ENCODE data around the gene ESYT2.
A peak's percentile ranks its signal among the peaks of the same experiment; 100 is the strongest.

The ESYT2 gene

GRCh38 chr7:158858592-158859503, 29.5 kb upstream of the ESYT2 start:
- H3K4me3 ChIP-seq, result no peak overlapping the region
- H3K27me3 ChIP-seq, result no peaks in the 10 kb centered on the region
- H3K9me3 ChIP-seq, result no peaks in the 10 kb centered on the region
- 0 out of 2 replicates have a peak overlapping the region, but pooled peaks have one; percentile 30 for H3K27ac ChIP-seq
- no peak for TF ChIP-seq Cebpa-rat (IDR thresholded peaks at IDR 0.05)
- no peaks in the 10 kb centered on the region for H4K20me1 ChIP-seq
- no peak overlapping the region; the same call in 1 of the 2 replicates for H3K9ac ChIP-seq
- H3K4me2 ChIP-seq, result peak overlapping the region; percentile 86
- H3K36me3 ChIP-seq, result no peaks in the 10 kb centered on the region
- H3K4me1 ChIP-seq, result peaks cover 52% of the 10 kb centered on the region

DNA sequence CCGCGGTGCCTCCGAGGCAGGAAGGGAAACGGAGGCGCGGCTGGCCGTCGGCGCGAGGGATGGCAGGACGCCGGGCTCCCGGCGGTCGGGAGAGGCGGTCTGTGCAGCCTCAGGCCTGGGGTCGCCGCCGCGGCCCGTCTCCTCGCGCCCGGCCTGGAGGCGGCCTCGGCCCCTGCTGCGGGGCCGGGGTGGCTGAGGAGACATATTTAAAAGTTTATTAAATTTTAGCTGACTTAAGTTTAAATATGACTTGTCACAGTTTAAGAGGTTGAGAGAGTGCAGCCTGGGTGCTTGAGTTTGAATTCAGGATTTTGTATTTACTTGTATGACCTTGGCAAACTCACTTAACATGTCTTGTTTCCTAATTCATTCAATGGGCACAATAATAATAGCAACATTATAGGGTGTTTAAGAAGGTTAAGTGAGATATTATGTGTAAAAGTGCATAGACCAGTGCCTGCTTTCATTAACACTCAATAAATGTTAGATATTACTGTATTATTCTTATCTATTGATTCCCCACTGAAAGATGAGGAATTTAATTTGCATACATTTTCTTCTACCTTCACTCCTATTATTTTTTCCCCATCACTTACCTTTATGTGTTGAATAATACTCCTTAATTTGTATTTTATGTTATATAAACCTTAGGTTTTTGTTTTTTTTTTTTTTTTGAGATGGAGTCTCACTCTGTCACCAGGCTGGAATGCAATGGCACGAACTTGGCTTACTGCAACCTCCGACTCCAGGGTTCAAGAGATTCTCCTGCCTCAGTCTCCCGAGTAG, 27.8 kb upstream of the ESYT2 start:
- Histone ChIP-seq H3K9ac (peak overlapping the region; percentile 90), H3K27ac (peak overlapping the region; percentile 76), H3K9me3 (no peaks in the 10 kb centered on the region), H4K20me1 (no peaks in the 10 kb centered on the region), H3K4me3 (peak overlapping the region; percentile 80), H3K4me1 (peaks cover 52% of the 10 kb centered on the region), H3K4me2 (peak overlapping the region; percentile 86), H3K36me3 (no peaks in the 10 kb centered on the region), H3K27me3 (no peaks in the 10 kb centered on the region)
- no peak for TF ChIP-seq Cebpa-rat (IDR thresholded peaks at IDR 0.05)

DNA sequence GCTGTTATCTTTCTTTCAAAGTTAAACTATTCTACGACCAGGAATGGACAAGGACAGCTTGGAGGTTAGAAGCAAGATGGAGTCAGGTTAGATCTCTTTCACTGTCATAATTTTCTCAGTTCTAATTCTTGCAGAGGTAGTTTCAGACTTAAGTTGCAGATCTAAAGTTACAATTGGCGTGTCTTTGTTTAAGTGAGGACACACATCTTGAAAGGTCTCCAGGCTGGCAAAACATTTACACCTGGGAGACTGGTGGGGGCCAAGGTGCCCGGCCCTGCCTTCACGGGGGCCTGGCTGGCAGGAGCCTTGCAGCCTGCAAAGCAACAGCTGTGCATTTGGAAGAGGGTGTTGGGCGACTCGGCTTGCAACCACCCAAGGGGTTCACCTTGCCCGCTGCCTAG, 25.4 kb upstream of the ESYT2 start:
- Histone ChIP-seq H3K4me1 (peaks cover 32% of the 10 kb centered on the region), H4K20me1 (no peaks in the 10 kb centered on the region), H3K9ac (no peak overlapping the region), H3K4me3 (no peak overlapping the region), H3K4me2 (no peak overlapping the region), H3K27me3 (no peaks in the 10 kb centered on the region), H3K9me3 (peaks cover 8% of the 10 kb centered on the region), H3K36me3 (0 out of 2 replicates have a peak, but pooled peaks cover 1% of the 10 kb centered on the region), H3K27ac (no peak overlapping the region)
- TF ChIP-seq Cebpa-rat (IDR thresholded peaks at IDR 0.05), result no peak

DNA sequence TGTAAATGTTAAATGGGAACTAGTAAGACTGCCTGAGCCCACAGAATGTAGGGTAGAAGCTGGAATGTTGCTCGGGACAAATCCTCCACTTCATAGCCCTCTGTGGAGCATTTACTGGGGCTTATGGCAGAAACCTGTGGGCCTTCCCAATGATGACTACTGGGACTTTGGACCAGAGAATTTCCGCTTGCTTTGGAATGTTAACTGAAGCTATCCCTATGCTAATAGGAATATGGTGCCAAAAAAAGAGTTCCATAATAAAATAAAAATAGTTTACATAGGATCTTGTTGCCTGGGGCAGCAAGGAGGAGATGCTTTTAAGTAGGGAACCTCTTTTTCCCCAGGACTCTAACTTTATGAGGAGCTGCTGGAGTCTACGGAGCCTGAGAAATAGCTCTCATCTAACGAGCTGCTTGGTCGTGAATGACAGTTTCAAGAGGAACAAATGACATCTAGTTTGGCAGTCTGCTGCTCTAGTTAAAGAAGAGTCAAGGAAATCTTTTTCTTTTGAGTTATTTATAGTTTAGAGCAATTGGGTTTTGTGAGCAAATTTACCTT, 21.3 kb upstream of the ESYT2 start:
- H4K20me1 ChIP-seq, result no peaks in the 10 kb centered on the region
- H3K27ac ChIP-seq, result no peak overlapping the region
- TF ChIP-seq Cebpa-rat (IDR thresholded peaks at IDR 0.05), result no peak
- H3K27me3 ChIP-seq, result no peaks in the 10 kb centered on the region
- peaks cover 2% of the 10 kb centered on the region; the same call in 1 of the 2 replicates for H3K4me1 ChIP-seq
- no peak overlapping the region for H3K4me2 ChIP-seq
- H3K9ac ChIP-seq, result no peak overlapping the region
- H3K4me3 ChIP-seq, result no peak overlapping the region
- H3K9me3 ChIP-seq, result peaks cover 45% of the 10 kb centered on the region
- 0 out of 2 replicates have a peak, but pooled peaks cover 4% of the 10 kb centered on the region for H3K36me3 ChIP-seq

GRCh38 chr7:158849768-158850544, 20.6 kb upstream of the ESYT2 start:
- H4K20me1 ChIP-seq, result no peaks in the 10 kb centered on the region
- no peak overlapping the region for H3K4me2 ChIP-seq
- no peak overlapping the region for H3K27ac ChIP-seq
- H3K4me3 ChIP-seq, result no peak overlapping the region
- no peaks in the 10 kb centered on the region for H3K4me1 ChIP-seq
- H3K27me3 ChIP-seq, result no peaks in the 10 kb centered on the region
- no peak overlapping the region for H3K9ac ChIP-seq
- TF ChIP-seq Cebpa-rat (IDR thresholded peaks at IDR 0.05), result no peak
- H3K36me3 ChIP-seq, result 0 out of 2 replicates have a peak, but pooled peaks cover 4% of the 10 kb centered on the region
- H3K9me3 ChIP-seq, result peaks cover 45% of the 10 kb centered on the region

GRCh38 chr7:158849442-158849767, 20.1 kb upstream of the ESYT2 start:
- H3K4me2 ChIP-seq, result no peak overlapping the region
- no peak overlapping the region for H3K27ac ChIP-seq
- H3K4me3 ChIP-seq, result no peak overlapping the region
- no peak overlapping the region for H3K9ac ChIP-seq
- no peaks in the 10 kb centered on the region for H4K20me1 ChIP-seq
- H3K36me3 ChIP-seq, result 0 out of 2 replicates have a peak, but pooled peaks cover 4% of the 10 kb centered on the region
- H3K9me3 ChIP-seq, result peaks cover 45% of the 10 kb centered on the region
- TF ChIP-seq Cebpa-rat (IDR thresholded peaks at IDR 0.05), result no peak
- H3K4me1 ChIP-seq, result no peaks in the 10 kb centered on the region
- H3K27me3 ChIP-seq, result no peaks in the 10 kb centered on the region

- peaks cover 45% of the 10 kb centered on the region for H3K9me3 ChIP-seq
- no peaks in the 10 kb centered on the region for H3K27me3 ChIP-seq
- H3K4me2 ChIP-seq, result no peak overlapping the region
- H3K4me3 ChIP-seq, result no peak overlapping the region
- TF ChIP-seq Cebpa-rat (IDR thresholded peaks at IDR 0.05), result no peak
- 0 out of 2 replicates have a peak, but pooled peaks cover 4% of the 10 kb centered on the region for H3K36me3 ChIP-seq
- no peaks in the 10 kb centered on the region for H3K4me1 ChIP-seq
- no peak overlapping the region for H3K27ac ChIP-seq
- H4K20me1 ChIP-seq, result no peaks in the 10 kb centered on the region
- no peak overlapping the region for H3K9ac ChIP-seq
Observed at GRCh38 chr7:158847451-158847866, 18.1 kb upstream of the ESYT2 start.

DNA sequence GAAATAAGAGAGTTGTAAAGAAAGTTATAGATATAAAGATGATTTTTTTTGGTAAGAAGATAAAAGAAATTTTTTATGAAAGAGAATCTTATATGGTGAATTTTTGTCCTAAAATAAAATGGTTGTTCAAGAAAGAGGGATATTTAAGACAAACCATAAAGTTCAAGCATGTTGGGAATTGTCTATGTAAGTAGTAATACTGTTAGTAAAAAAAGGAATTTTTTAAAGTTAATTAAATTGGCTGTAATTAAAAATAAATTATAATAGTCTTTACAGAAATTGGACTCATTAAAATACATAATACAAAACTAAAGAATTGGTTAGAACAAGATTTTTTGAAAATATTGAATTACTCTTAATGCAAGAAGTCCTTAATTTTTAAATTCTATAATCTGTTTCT, 17.0 kb upstream of the ESYT2 start:
- H3K27me3 ChIP-seq, result no peaks in the 10 kb centered on the region
- no peak overlapping the region for H3K4me2 ChIP-seq

GRCh38 chr7:158843771-158844170, 14.5 kb upstream of the ESYT2 start:
- no peak overlapping the region for H3K9ac ChIP-seq
- H3K4me2 ChIP-seq, result no peak overlapping the region
- no peak overlapping the region for H3K4me3 ChIP-seq
- H3K9me3 ChIP-seq, result peaks cover 28% of the 10 kb centered on the region
- H4K20me1 ChIP-seq, result no peaks in the 10 kb centered on the region
- TF ChIP-seq Cebpa-rat (IDR thresholded peaks at IDR 0.05), result no peak
- no peaks in the 10 kb centered on the region for H3K27me3 ChIP-seq
- H3K4me1 ChIP-seq, result no peaks in the 10 kb centered on the region
- no peaks in the 10 kb centered on the region for H3K36me3 ChIP-seq
- no peak overlapping the region for H3K27ac ChIP-seq

More for the DNA sequence above, 17.0 kb upstream of the ESYT2 start:
- H3K36me3 ChIP-seq, result 0 out of 2 replicates have a peak, but pooled peaks cover 4% of the 10 kb centered on the region
- peaks cover 45% of the 10 kb centered on the region for H3K9me3 ChIP-seq
- no peak overlapping the region for H3K9ac ChIP-seq
- no peaks in the 10 kb centered on the region for H3K4me1 ChIP-seq
- no peak overlapping the region for H3K27ac ChIP-seq
- H3K4me3 ChIP-seq, result no peak overlapping the region
- no peaks in the 10 kb centered on the region for H4K20me1 ChIP-seq
- no peak for TF ChIP-seq Cebpa-rat (IDR thresholded peaks at IDR 0.05)

All from BLaER1 (cell line).